ENCODE results near the gene CKMT2. TPM values are rescaled to one million over a fixed set of nuclear protein-coding genes. Genes with fewer than 3 reads are reported as not detected.
"Not testable (repeated sequence)": the region's sequence is repeated elsewhere in the genome, so short reads cannot be mapped to it uniquely, and the experiment has no call there.

The CKMT2 gene
- total RNA-seq, 1 experiment from 2014 or later, result not detected

- Histone ChIP-seq H3K9ac (ENCODE audit: low read length) (no peak overlapping the region), H3K79me2 (ENCODE audit: low read length) (peaks cover 61% of the 10 kb centered on the region), H3K9me2 (replicated peaks; ENCODE audit: insufficient read depth, low read length) (no peaks in the 10 kb centered on the region), H3K27me3 (ENCODE audit: low read length) (no peaks in the 10 kb centered on the region), H3K27ac (ENCODE audit: low read length) (peak overlapping the region; percentile 86; the same call in 1 of the 2 replicates), H4K20me1 (ENCODE audit: insufficient read depth, low read depth, low read length) (no peaks in the 10 kb centered on the region), H3K9me3 (ENCODE audit: low read length) (0 out of 2 replicates have a peak, but pooled peaks cover 4% of the 10 kb centered on the region), H2AFZ (ENCODE audit: low read length) (no peak overlapping the region), H3K36me3 (ENCODE audit: insufficient read depth, low read length) (no peaks in the 10 kb centered on the region), H3K4me1 (ENCODE audit: low read length) (peaks cover 50% of the 10 kb centered on the region), H3K4me2 (ENCODE audit: low read depth, low read length, poor library complexity, severe bottlenecking) (peak overlapping the region; percentile 73), H3K4me3 (ENCODE audit: low read length) (no peak overlapping the region)
- DNase-seq, result no peak
These were observed 53.0 kb downstream of the CKMT2 start for GRCh38 chr5:81286059-81286617.

GRCh38 chr5:81288021-81288433 is 54.9 kb downstream of the CKMT2 start:
- Histone ChIP-seq H3K9ac (ENCODE audit: low read length) (peak overlapping the region; percentile 16; the same call in 1 of the 2 replicates), H3K4me2 (ENCODE audit: low read depth, low read length, poor library complexity, severe bottlenecking) (peak overlapping the region; percentile 73), H3K79me2 (ENCODE audit: low read length) (peaks cover 77% of the 10 kb centered on the region)

GRCh38 chr5:81290146-81290545 is 57.0 kb downstream of the CKMT2 start:
- H3K79me2 ChIP-seq (ENCODE audit: low read length), result peaks cover 79% of the 10 kb centered on the region

More at GRCh38 chr5:81288021-81288433, 54.9 kb downstream of the CKMT2 start:
- Histone ChIP-seq H4K20me1 (ENCODE audit: insufficient read depth, low read depth, low read length) (no peaks in the 10 kb centered on the region), H3K9me3 (ENCODE audit: low read length) (peaks cover 8% of the 10 kb centered on the region), H2AFZ (ENCODE audit: low read length) (no peak overlapping the region), H3K27ac (ENCODE audit: low read length) (peak overlapping the region; percentile 86), H3K4me1 (ENCODE audit: low read length) (peaks cover 50% of the 10 kb centered on the region), H3K27me3 (ENCODE audit: low read length) (no peaks in the 10 kb centered on the region), H3K36me3 (ENCODE audit: insufficient read depth, low read length) (peaks cover 11% of the 10 kb centered on the region; the same call in 1 of the 2 replicates), H3K9me2 (replicated peaks; ENCODE audit: insufficient read depth, low read length) (no peaks in the 10 kb centered on the region), H3K4me3 (ENCODE audit: low read length) (peak overlapping the region; percentile 41; the same call in 1 of the 2 replicates)
- peak; percentile 89 for DNase-seq

GRCh38 chr5:81292130-81292529 is 59.0 kb downstream of the CKMT2 start:
- Histone ChIP-seq H2AFZ (ENCODE audit: low read length) (no peak overlapping the region), H4K20me1 (ENCODE audit: insufficient read depth, low read depth, low read length) (no peaks in the 10 kb centered on the region), H3K27me3 (ENCODE audit: low read length) (no peaks in the 10 kb centered on the region), H3K9me3 (ENCODE audit: low read length) (peaks cover 14% of the 10 kb centered on the region), H3K4me3 (ENCODE audit: low read length) (no peak overlapping the region), H3K9ac (ENCODE audit: low read length) (no peak overlapping the region), H3K9me2 (replicated peaks; ENCODE audit: insufficient read depth, low read length) (no peaks in the 10 kb centered on the region), H3K4me2 (ENCODE audit: low read depth, low read length, poor library complexity, severe bottlenecking) (no peak overlapping the region), H3K27ac (ENCODE audit: low read length) (no peak overlapping the region), H3K4me1 (ENCODE audit: low read length) (peaks cover 34% of the 10 kb centered on the region), H3K36me3 (ENCODE audit: insufficient read depth, low read length) (peaks cover 23% of the 10 kb centered on the region), H3K79me2 (ENCODE audit: low read length) (peaks cover 75% of the 10 kb centered on the region)
- no peak for DNase-seq

More at GRCh38 chr5:81290146-81290545, 57.0 kb downstream of the CKMT2 start:
- H3K27ac ChIP-seq (ENCODE audit: low read length), result no peak overlapping the region
- peaks cover 14% of the 10 kb centered on the region for H3K9me3 ChIP-seq (ENCODE audit: low read length)
- no peaks in the 10 kb centered on the region for H3K9me2 ChIP-seq (replicated peaks; ENCODE audit: insufficient read depth, low read length)
- no peak overlapping the region for H3K4me2 ChIP-seq (ENCODE audit: low read depth, low read length, poor library complexity, severe bottlenecking)
- H3K9ac ChIP-seq (ENCODE audit: low read length), result no peak overlapping the region
- peaks cover 20% of the 10 kb centered on the region for H3K36me3 ChIP-seq (ENCODE audit: insufficient read depth, low read length)
- no peak overlapping the region for H2AFZ ChIP-seq (ENCODE audit: low read length)
- no peaks in the 10 kb centered on the region for H3K27me3 ChIP-seq (ENCODE audit: low read length)
- no peak for DNase-seq
- no peaks in the 10 kb centered on the region for H4K20me1 ChIP-seq (ENCODE audit: insufficient read depth, low read depth, low read length)
- peaks cover 50% of the 10 kb centered on the region for H3K4me1 ChIP-seq (ENCODE audit: low read length)
- H3K4me3 ChIP-seq (ENCODE audit: low read length), result no peak overlapping the region

- DNase-seq, result not testable (repeated sequence)
These were observed 60.9 kb downstream of the CKMT2 start for GRCh38 chr5:81294021-81294420.

GRCh38 chr5:81297531-81297930 is 64.4 kb downstream of the CKMT2 start:
- Histone ChIP-seq H2AFZ (ENCODE audit: low read length) (no peak overlapping the region), H3K9me2 (replicated peaks; ENCODE audit: insufficient read depth, low read length) (no peaks in the 10 kb centered on the region), H3K9ac (ENCODE audit: low read length) (no peak overlapping the region), H3K4me2 (ENCODE audit: low read depth, low read length, poor library complexity, severe bottlenecking) (no peak overlapping the region), H3K36me3 (ENCODE audit: insufficient read depth, low read length) (peaks cover 13% of the 10 kb centered on the region), H3K4me1 (ENCODE audit: low read length) (peaks cover 38% of the 10 kb centered on the region), H3K27me3 (ENCODE audit: low read length) (no peaks in the 10 kb centered on the region), H4K20me1 (ENCODE audit: insufficient read depth, low read depth, low read length) (no peaks in the 10 kb centered on the region), H3K27ac (ENCODE audit: low read length) (no peak overlapping the region; the same call in 1 of the 2 replicates), H3K4me3 (ENCODE audit: low read length) (no peak overlapping the region), H3K79me2 (ENCODE audit: low read length) (peaks cover 83% of the 10 kb centered on the region), H3K9me3 (ENCODE audit: low read length) (peaks cover 8% of the 10 kb centered on the region)
- no peak for DNase-seq

More at GRCh38 chr5:81294021-81294420, 60.9 kb downstream of the CKMT2 start:
- H4K20me1 ChIP-seq (ENCODE audit: insufficient read depth, low read depth, low read length); H3K9ac ChIP-seq (ENCODE audit: low read length); H3K4me2 ChIP-seq (ENCODE audit: low read depth, low read length, poor library complexity, severe bottlenecking); H3K9me2 ChIP-seq (replicated peaks; ENCODE audit: insufficient read depth, low read length); H3K4me3 ChIP-seq (ENCODE audit: low read length); H3K27ac ChIP-seq (ENCODE audit: low read length); H2AFZ ChIP-seq (ENCODE audit: low read length); H3K27me3 ChIP-seq (ENCODE audit: low read length): not testable (repeated sequence)
- peaks cover 85% of the 10 kb centered on the region for H3K79me2 ChIP-seq (ENCODE audit: low read length)
- H3K9me3 ChIP-seq (ENCODE audit: low read length), result peaks cover 14% of the 10 kb centered on the region
- peaks cover 23% of the 10 kb centered on the region for H3K36me3 ChIP-seq (ENCODE audit: insufficient read depth, low read length)
- peaks cover 34% of the 10 kb centered on the region for H3K4me1 ChIP-seq (ENCODE audit: low read length)

GRCh38 chr5:81300921-81301270 is 67.8 kb downstream of the CKMT2 start:
- Histone ChIP-seq H4K20me1 (ENCODE audit: insufficient read depth, low read depth, low read length) (no peaks in the 10 kb centered on the region), H3K79me2 (ENCODE audit: low read length) (peaks cover 91% of the 10 kb centered on the region), H3K36me3 (ENCODE audit: insufficient read depth, low read length) (peaks cover 8% of the 10 kb centered on the region), H3K9me2 (replicated peaks; ENCODE audit: insufficient read depth, low read length) (no peaks in the 10 kb centered on the region), H2AFZ (ENCODE audit: low read length) (peak overlapping the region; percentile 61; the same call in 1 of the 2 replicates), H3K9ac (ENCODE audit: low read length) (peak overlapping the region; percentile 88), H3K9me3 (ENCODE audit: low read length) (no peaks in the 10 kb centered on the region), H3K27me3 (ENCODE audit: low read length) (no peaks in the 10 kb centered on the region), H3K4me2 (ENCODE audit: low read depth, low read length, poor library complexity, severe bottlenecking) (peak overlapping the region; percentile 86), H3K4me1 (ENCODE audit: low read length) (peaks cover 53% of the 10 kb centered on the region), H3K27ac (ENCODE audit: low read length) (peak overlapping the region; percentile 63), H3K4me3 (ENCODE audit: low read length) (peak overlapping the region; percentile 88)
- no peak for DNase-seq

GRCh38 chr5:81301271-81302015 is 68.3 kb downstream of the CKMT2 start, which contains the start of gene ZCCHC9:
ZCCHC9 (plus strand) TSS chr5:81301587; CDS start chr5:81304758, 3,171 bp downstream.
- Histone ChIP-seq H3K9me3 (ENCODE audit: low read length) (no peaks in the 10 kb centered on the region), H3K79me2 (ENCODE audit: low read length) (peaks cover 94% of the 10 kb centered on the region), H3K4me2 (ENCODE audit: low read depth, low read length, poor library complexity, severe bottlenecking) (peak within 1 kb of the TSS; percentile 86), H3K9me2 (replicated peaks; ENCODE audit: insufficient read depth, low read length) (no peaks in the 10 kb centered on the region), H3K4me1 (ENCODE audit: low read length) (peaks cover 53% of the 10 kb centered on the region), H3K9ac (ENCODE audit: low read length) (peak within 1 kb of the TSS; percentile 88), H4K20me1 (ENCODE audit: insufficient read depth, low read depth, low read length) (no peaks in the 10 kb centered on the region), H3K27me3 (ENCODE audit: low read length) (no peaks in the 10 kb centered on the region), H3K27ac (ENCODE audit: low read length) (peak within 1 kb of the TSS; percentile 63), H3K36me3 (ENCODE audit: insufficient read depth, low read length) (peaks cover 8% of the 10 kb centered on the region), H2AFZ (ENCODE audit: low read length) (peak within 1 kb of the TSS; percentile 73; the same call in 1 of the 2 replicates), H3K4me3 (ENCODE audit: low read length) (peak within 1 kb of the TSS; percentile 88)
- DNase-seq, result peak; percentile 98

All from Karpas-422 (cell line).